IMR-90 (cell line): Measurements from ENCODE around the gene OXCT2. TPM values are rescaled to one million over a fixed set of nuclear protein-coding genes. Genes with fewer than 3 reads are reported as not detected.

ENCODE experiments used
- ATAC-seq: fragments of 200-7000 bp; cut with Tn5 transposase; 2 replicates; pipeline ENCODE4 v1.9.1; 2020; ENCODE audit warnings: low read depth, mild to moderate bottlenecking, moderate library complexity
- BruUV-seq: library from RNA; stranded (reverse); fragments of 400-500 nt; replicated peaks from 2 replicates; lab custom pipeline; 2021; lab: Mats Ljungman, UMichigan
- CTCF ChIA-PET: fragments of 300-600 bp; formaldehyde crosslinking; extraction: SDS; loops from one replicate; lab custom pipeline; 2021; ENCODE audit warnings: antibody characterized with exemption; lab: Yijun Ruan, JAX
- POLR2A ChIA-PET: fragments of 300-600 bp; sonication (Branson Sonifier 250); formaldehyde crosslinking; loops from one replicate; lab custom pipeline; 2022; ENCODE audit warnings: antibody characterized with exemption; ENCODE audit not compliant: unreplicated experiment; lab: Charles Lee
- DNase-seq: peaks from one replicate; pipeline ENCODE4 v3.0.0; 2013
- H2AFZ ChIP-seq: replicated peaks from 2 replicates; pipeline ENCODE3; 2013; ENCODE audit warnings: low read length, mild to moderate bottlenecking; ENCODE audit not compliant: poor library complexity
- H2AK5ac ChIP-seq: 2 replicates; pipeline ENCODE4 v1.6.1; 2013; ENCODE audit warnings: low read depth, low read length, inconsistent platforms
- H2AK9ac ChIP-seq: replicated peaks from 2 replicates; pipeline ENCODE3; 2013; ENCODE audit warnings: mild to moderate bottlenecking, low read depth, low read length, moderate library complexity; ENCODE audit not compliant: poor library complexity
- H2BK120ac ChIP-seq: 2 replicates; pipeline ENCODE4 v1.6.1; 2013; ENCODE audit warnings: low read depth, low read length, inconsistent platforms
- H2BK15ac ChIP-seq: 3 replicates; pipeline ENCODE4 v1.6.1; 2013; ENCODE audit warnings: low read depth, low read length, inconsistent platforms
- H2BK20ac ChIP-seq: 2 replicates; pipeline ENCODE4 v1.6.1; 2013; ENCODE audit warnings: low read depth, mild to moderate bottlenecking, inconsistent platforms, low read length, moderate library complexity
- H2BK5ac ChIP-seq: 2 replicates; pipeline ENCODE4 v1.6.1; 2013; ENCODE audit warnings: mild to moderate bottlenecking, low read depth, low read length, inconsistent platforms; ENCODE audit not compliant: poor library complexity, severe bottlenecking
- H3K14ac ChIP-seq: replicated peaks from 2 replicates; pipeline ENCODE4 v1.6.1; 2013; ENCODE audit warnings: low read depth, low read length, inconsistent platforms
- H3K18ac ChIP-seq: 2 replicates; pipeline ENCODE4 v1.6.1; 2013; ENCODE audit warnings: low read depth, low read length, control low read depth
- H3K23ac ChIP-seq: 2 replicates; pipeline ENCODE4 v1.6.1; 2013; ENCODE audit warnings: low read depth, low read length, inconsistent platforms
- H3K27ac ChIP-seq: 2 replicates; pipeline ENCODE4 v1.5.1; 2013; ENCODE audit warnings: mild to moderate bottlenecking, control low read depth, low read length; ENCODE audit not compliant: insufficient read depth
- H3K27me3 ChIP-seq: 2 replicates; pipeline ENCODE4 v1.6.1; 2013; ENCODE audit warnings: low read length; ENCODE audit not compliant: control insufficient read depth, insufficient read depth
- H3K36me3 ChIP-seq: 2 replicates; pipeline ENCODE4 v1.6.1; 2013; ENCODE audit warnings: low read length, mixed read lengths; ENCODE audit not compliant: control insufficient read depth, insufficient read depth
- H3K4ac ChIP-seq: 2 replicates; pipeline ENCODE4 v1.6.1; 2013; ENCODE audit warnings: low read depth, low read length, inconsistent platforms
- H3K4me1 ChIP-seq: 2 replicates; pipeline ENCODE4 v1.6.1; 2013; ENCODE audit warnings: low read length, mixed read lengths; ENCODE audit not compliant: control insufficient read depth, insufficient read depth
- H3K4me2 ChIP-seq: 2 replicates; pipeline ENCODE4 v1.6.1; 2013; ENCODE audit warnings: low read depth, mild to moderate bottlenecking, control low read depth, low read length, moderate library complexity
- H3K4me3 ChIP-seq: 2 replicates; pipeline ENCODE4 v1.5.1; 2013; ENCODE audit warnings: low read depth, mild to moderate bottlenecking, control low read depth, low read length, moderate library complexity; ENCODE audit not compliant: insufficient read depth
- H3K56ac ChIP-seq: 2 replicates; pipeline ENCODE4 v1.6.1; 2013; ENCODE audit warnings: low read length, inconsistent platforms; ENCODE audit not compliant: insufficient read depth; ENCODE audit errors: extremely low read depth
- H3K79me1 ChIP-seq, 2 experiments: 2 replicates each; pipeline ENCODE4 v1.6.1; 2013; ENCODE audit warnings: low read length in 2 of 2, inconsistent platforms in 1 of 2, low read depth in 1 of 2
- H3K9ac ChIP-seq: 2 replicates; pipeline ENCODE4 v1.6.1; 2013; ENCODE audit warnings: low read depth, low read length, control low read depth
- H3K9me1 ChIP-seq: 2 replicates; pipeline ENCODE4 v1.6.1; 2013; ENCODE audit warnings: low read length, inconsistent platforms; ENCODE audit not compliant: insufficient read depth
- H3K9me3 ChIP-seq: 2 replicates; pipeline ENCODE4 v1.6.1; 2013; ENCODE audit warnings: low read length; ENCODE audit not compliant: control insufficient read depth, insufficient read depth
- H4K20me1 ChIP-seq: 2 replicates; pipeline ENCODE4 v1.6.1; 2013; ENCODE audit warnings: low read length, inconsistent platforms; ENCODE audit not compliant: insufficient read depth
- H4K5ac ChIP-seq: 2 replicates; pipeline ENCODE4 v1.6.1; 2013; ENCODE audit warnings: mild to moderate bottlenecking, low read depth, low read length, control low read depth
- H4K8ac ChIP-seq, 2 experiments: 2 replicates each; pipeline ENCODE4 v1.6.1; 2013; ENCODE audit warnings: low read depth in 2 of 2, low read length in 2 of 2, control low read depth in 1 of 2, inconsistent platforms in 1 of 2
- H4K91ac ChIP-seq: 2 replicates; pipeline ENCODE4 v1.6.1; 2013; ENCODE audit warnings: low read depth, low read length, inconsistent platforms; ENCODE audit not compliant: insufficient read depth
- BHLHE40 ChIP-seq: fragments of 150-350 bp; IDR thresholded peaks from 2 replicates; pipeline ENCODE4 v1.6.1; 2016; ENCODE audit warnings: mild to moderate bottlenecking, low read depth, low read length
- CEBPB ChIP-seq: IDR thresholded peaks from 2 replicates; pipeline ENCODE4 v1.6.1; 2012; ENCODE audit warnings: low read depth, low read length, improper control_type of control experiment
- FOS ChIP-seq: fragments of 150-350 bp; IDR thresholded peaks from 2 replicates; pipeline ENCODE4 v1.6.1; 2016; ENCODE audit warnings: low read depth, low read length
- MAFK ChIP-seq: IDR thresholded peaks from 2 replicates; pipeline ENCODE4 v1.6.1; 2012; ENCODE audit warnings: low read depth, low read length, improper control_type of control experiment
- MAZ ChIP-seq: IDR thresholded peaks from 2 replicates; pipeline ENCODE4 v1.6.1; 2012; ENCODE audit warnings: low read depth, mild to moderate bottlenecking, low read length, improper control_type of control experiment, moderate library complexity, borderline replicate concordance
- RFX5 ChIP-seq: IDR thresholded peaks from 2 replicates; pipeline ENCODE4 v1.8.0; 2012; ENCODE audit warnings: low read depth, mild to moderate bottlenecking, low read length, moderate library complexity
- WGBS, 2 experiments: methylation state at CpG; one replicate each; pipeline versions ENCODE4 v1.1.5 to v1.1.7; 2013; ENCODE audit warnings: missing lambda C conversion rate in 2 of 2; ENCODE audit not compliant: insufficient read length in 1 of 2; ENCODE audit errors: extremely low coverage in 2 of 2; 5-methylcytosine and 5-hydroxymethylcytosine counted together
- dilution Hi-C: fragments of 300-500 bp; cut with HindIII; formaldehyde crosslinking; loops from one replicate; pipeline ENCODE4 v1.14.3; 2018; ENCODE audit warnings: low sequenced_read_pairs; ENCODE audit not compliant: unreplicated experiment
- in situ Hi-C: fragments of 300-500 bp; cut with MboI; formaldehyde crosslinking; loops from 3 replicates; pipeline ENCODE4 v1.14.3; 2019; ENCODE audit warnings: low sequenced_read_pairs, inconsistent platforms, mixed read lengths
- intact Hi-C: fragments of 100-400 bp; cut with micrococcal nuclease; formaldehyde crosslinking; loops from 2 replicates; pipeline ENCODE4 v1.10.0; 2022
- polyA plus RNA-seq, 3 experiments: library from polyadenylated mRNA; depleted of rRNA; stranded (reverse); fragments of >200 nt; gene quantifications; 2 replicates each; pipeline ENCODE4 v1.2.3, GENCODE V29; 2012; ENCODE audit warnings: low replicate concordance in 1 of 3
- total RNA-seq: library from RNA; depleted of rRNA; stranded (reverse); fragments of >200 nt; gene quantifications from 2 replicates; pipeline ENCODE4 v1.2.3, GENCODE V29; 2012
- TF ChIP-seq, protein P1 (sequence below): conservative IDR thresholded peaks from 2 replicates; pipeline ENCODE4 v1.5.1; 2012; ENCODE audit warnings: mild to moderate bottlenecking, low read depth, low read length, improper control_type of control experiment
- TF ChIP-seq, protein P2 (sequence below): fragments of 150-350 bp; IDR thresholded peaks from 2 replicates; pipeline ENCODE4 v1.6.1; 2016; ENCODE audit warnings: low read depth, mild to moderate bottlenecking, low read length, moderate library complexity, borderline replicate concordance
- TF ChIP-seq, protein P3 (sequence below): fragments of 150-350 bp; IDR thresholded peaks from 2 replicates; pipeline ENCODE4 v1.6.1; 2017; ENCODE audit warnings: mild to moderate bottlenecking, antibody characterized with exemption, low read length, low read depth

The OXCT2 gene
- total and polyA plus RNA-seq, 2 of the 4 experiments (the other 2 are of a cell fraction), result 0.18 to 0.22 TPM

DNA sequence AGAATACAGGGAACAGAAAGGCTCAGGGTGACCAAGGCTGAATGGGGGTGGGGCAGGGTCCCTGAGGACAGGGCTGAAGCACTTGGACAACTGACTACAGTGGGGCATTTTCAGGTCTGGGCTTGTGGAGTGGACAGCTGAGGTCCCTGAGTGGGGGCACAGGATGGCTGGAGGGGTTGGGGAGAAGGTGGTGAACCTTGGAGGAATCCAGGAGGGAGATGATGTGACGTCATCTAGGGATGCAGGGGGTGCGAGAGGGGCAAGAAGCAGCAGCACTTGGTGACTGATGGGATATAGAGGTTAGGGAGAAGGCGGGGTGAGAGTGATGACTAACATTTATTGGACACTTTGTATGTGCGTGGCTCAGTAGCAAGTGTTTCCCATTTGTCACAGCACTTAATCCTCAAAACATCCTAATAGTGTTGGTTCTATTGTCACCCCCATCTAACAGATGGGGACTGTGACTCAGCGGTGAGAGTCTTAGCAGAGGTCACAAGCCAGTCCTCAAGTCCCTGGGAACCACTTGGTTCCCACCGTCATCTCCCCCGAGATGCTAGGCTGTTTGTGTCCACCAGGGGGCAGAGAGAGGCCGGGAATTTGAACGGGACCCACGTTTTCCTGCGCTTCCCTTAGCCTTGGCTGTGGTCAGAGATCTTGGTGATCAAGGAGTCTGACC lies 45.4 kb upstream of the OXCT2 start (continued):
- TF ChIP-seq, protein P1, sequence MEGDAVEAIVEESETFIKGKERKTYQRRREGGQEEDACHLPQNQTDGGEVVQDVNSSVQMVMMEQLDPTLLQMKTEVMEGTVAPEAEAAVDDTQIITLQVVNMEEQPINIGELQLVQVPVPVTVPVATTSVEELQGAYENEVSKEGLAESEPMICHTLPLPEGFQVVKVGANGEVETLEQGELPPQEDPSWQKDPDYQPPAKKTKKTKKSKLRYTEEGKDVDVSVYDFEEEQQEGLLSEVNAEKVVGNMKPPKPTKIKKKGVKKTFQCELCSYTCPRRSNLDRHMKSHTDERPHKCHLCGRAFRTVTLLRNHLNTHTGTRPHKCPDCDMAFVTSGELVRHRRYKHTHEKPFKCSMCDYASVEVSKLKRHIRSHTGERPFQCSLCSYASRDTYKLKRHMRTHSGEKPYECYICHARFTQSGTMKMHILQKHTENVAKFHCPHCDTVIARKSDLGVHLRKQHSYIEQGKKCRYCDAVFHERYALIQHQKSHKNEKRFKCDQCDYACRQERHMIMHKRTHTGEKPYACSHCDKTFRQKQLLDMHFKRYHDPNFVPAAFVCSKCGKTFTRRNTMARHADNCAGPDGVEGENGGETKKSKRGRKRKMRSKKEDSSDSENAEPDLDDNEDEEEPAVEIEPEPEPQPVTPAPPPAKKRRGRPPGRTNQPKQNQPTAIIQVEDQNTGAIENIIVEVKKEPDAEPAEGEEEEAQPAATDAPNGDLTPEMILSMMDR, result peak; percentile 84

DNA sequence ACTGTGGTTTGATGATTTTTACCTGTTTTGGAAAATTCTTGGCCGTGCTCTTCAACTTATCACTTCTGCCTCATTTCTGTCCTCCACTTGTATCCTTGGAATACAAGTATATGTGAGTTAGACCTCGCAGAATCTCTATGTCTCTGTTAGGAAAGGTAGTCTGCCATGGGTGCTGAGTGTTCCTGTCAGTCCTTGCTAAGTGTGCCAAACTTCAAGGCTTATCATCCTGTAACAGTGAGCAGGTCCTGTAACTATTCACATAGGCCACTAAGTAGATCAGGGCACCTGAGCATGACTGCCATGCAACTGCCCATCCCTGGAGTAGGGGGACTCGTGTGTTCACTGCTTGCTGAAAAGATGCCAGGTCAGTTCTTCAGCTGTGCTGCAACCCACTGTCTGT lies 41.8 kb upstream of the OXCT2 start:
- in situ Hi-C loops, result loop anchor here (10.0 kb wide), 1 partner anchor 222 kb away; no protein-coding TSS in a partner anchor
- no peak for DNase-seq
- TF ChIP-seq, protein P2, sequence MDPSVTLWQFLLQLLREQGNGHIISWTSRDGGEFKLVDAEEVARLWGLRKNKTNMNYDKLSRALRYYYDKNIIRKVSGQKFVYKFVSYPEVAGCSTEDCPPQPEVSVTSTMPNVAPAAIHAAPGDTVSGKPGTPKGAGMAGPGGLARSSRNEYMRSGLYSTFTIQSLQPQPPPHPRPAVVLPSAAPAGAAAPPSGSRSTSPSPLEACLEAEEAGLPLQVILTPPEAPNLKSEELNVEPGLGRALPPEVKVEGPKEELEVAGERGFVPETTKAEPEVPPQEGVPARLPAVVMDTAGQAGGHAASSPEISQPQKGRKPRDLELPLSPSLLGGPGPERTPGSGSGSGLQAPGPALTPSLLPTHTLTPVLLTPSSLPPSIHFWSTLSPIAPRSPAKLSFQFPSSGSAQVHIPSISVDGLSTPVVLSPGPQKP, result no peak
- no peak for TF ChIP-seq CEBPB
- TF ChIP-seq, protein P1, result no peak
- TF ChIP-seq BHLHE40, result no peak
- no peak for TF ChIP-seq FOS
- TF ChIP-seq, protein P3, sequence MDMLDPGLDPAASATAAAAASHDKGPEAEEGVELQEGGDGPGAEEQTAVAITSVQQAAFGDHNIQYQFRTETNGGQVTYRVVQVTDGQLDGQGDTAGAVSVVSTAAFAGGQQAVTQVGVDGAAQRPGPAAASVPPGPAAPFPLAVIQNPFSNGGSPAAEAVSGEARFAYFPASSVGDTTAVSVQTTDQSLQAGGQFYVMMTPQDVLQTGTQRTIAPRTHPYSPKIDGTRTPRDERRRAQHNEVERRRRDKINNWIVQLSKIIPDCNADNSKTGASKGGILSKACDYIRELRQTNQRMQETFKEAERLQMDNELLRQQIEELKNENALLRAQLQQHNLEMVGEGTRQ, result no peak
- no peak for TF ChIP-seq MAZ
- no peak for TF ChIP-seq RFX5
- TF ChIP-seq MAFK, result no peak

More for the DNA sequence above, 41.8 kb upstream of the OXCT2 start:
- Histone ChIP-seq H3K27ac (no peak overlapping the region), H2BK20ac (no peak overlapping the region), H3K36me3 (no peaks in the 10 kb centered on the region), H3K9me1 (no peaks in the 10 kb centered on the region), H2BK15ac (no peak overlapping the region), H4K8ac (no peak overlapping the region), H3K4ac (no peak overlapping the region), H3K14ac (no peak overlapping the region), H3K9me3 (no peaks in the 10 kb centered on the region), H3K4me2 (no peak overlapping the region), H3K18ac (no peak overlapping the region), H3K56ac (no peak overlapping the region), H3K4me1 (no peaks in the 10 kb centered on the region), H4K91ac (no peak overlapping the region), H2BK120ac (no peak overlapping the region), H3K9ac (no peak overlapping the region), H4K5ac (no peak overlapping the region), H3K23ac (no peak overlapping the region), H3K79me1 (no peaks in the 10 kb centered on the region), H2BK5ac (no peak overlapping the region), H2AK5ac (no peak overlapping the region), H2AFZ (no peak overlapping the region), H3K27me3 (peaks cover 11% of the 10 kb centered on the region), H2AK9ac (no peak overlapping the region), H4K20me1 (0 out of 2 replicates have a peak, but pooled peaks cover 5% of the 10 kb centered on the region), H3K4me3 (no peak overlapping the region)
- CTCF ChIA-PET, result no interaction called here
- no TSS peak for BruUV-seq
- dilution Hi-C loops, result no loop called here
- WGBS, 2 experiments, result 40% methylated on average over 1 of the region's 3 CpGs; no CpG with 5 or more reads in 1 of the 2 experiments
- intact Hi-C loops, result no loop called here
- no peak for ATAC-seq
- POLR2A ChIA-PET, result no interaction called here
